KMS-11 (cell line): Measurements from ENCODE around the gene BYSL.
A peak's percentile ranks its signal among the peaks of the same experiment; 100 is the strongest.

Experiments used
- H2AFZ ChIP-seq: fragments of 200-600 bp; sonication (generic); 2 replicates; pipeline ENCODE4 v1.6.1; 2016; ENCODE audit warnings: antibody characterized with exemption, mixed run types, low read depth
- H3K27ac ChIP-seq: fragments of 200-600 bp; sonication (generic); 2 replicates; pipeline ENCODE4 v1.6.1; 2016; ENCODE audit warnings: mild to moderate bottlenecking, mixed run types
- H3K27me3 ChIP-seq: fragments of 200-600 bp; sonication (generic); 2 replicates; pipeline ENCODE4 v1.6.1; 2017; ENCODE audit warnings: mild to moderate bottlenecking, low read depth, mixed run types, moderate library complexity; ENCODE audit not compliant: insufficient read depth
- H3K36me3 ChIP-seq: fragments of 200-600 bp; sonication (generic); 2 replicates; pipeline ENCODE4 v1.6.1; 2017; ENCODE audit warnings: mild to moderate bottlenecking, mixed run types; ENCODE audit not compliant: insufficient read depth
- H3K4me1 ChIP-seq: fragments of 200-600 bp; sonication (generic); 2 replicates; pipeline ENCODE4 v1.6.1; 2016; ENCODE audit warnings: mild to moderate bottlenecking, low read depth, mixed run types; ENCODE audit not compliant: poor library complexity, severe bottlenecking
- H3K4me2 ChIP-seq: fragments of 200-600 bp; sonication (generic); 2 replicates; pipeline ENCODE4 v1.7.0; 2016; ENCODE audit warnings: mild to moderate bottlenecking, mixed run types
- H3K4me3 ChIP-seq: fragments of 200-600 bp; sonication (generic); IDR thresholded peaks from 2 replicates; pipeline ENCODE4 v1.6.1; 2017; ENCODE audit warnings: low read depth, low read length, mixed read lengths; ENCODE audit not compliant: insufficient read depth
- H3K79me2 ChIP-seq: fragments of 200-600 bp; sonication (generic); 2 replicates; pipeline ENCODE4 v1.6.1; 2016; ENCODE audit warnings: low read depth, mixed run types; ENCODE audit not compliant: insufficient read depth
- H3K9ac ChIP-seq: fragments of 200-600 bp; sonication (generic); 2 replicates; pipeline ENCODE4 v1.6.1; 2016; ENCODE audit warnings: mild to moderate bottlenecking, mixed run types
- H4K20me1 ChIP-seq: fragments of 200-600 bp; sonication (generic); 2 replicates; pipeline ENCODE4 v1.6.1; 2016; ENCODE audit warnings: mild to moderate bottlenecking, mixed run types; ENCODE audit not compliant: insufficient read depth
- TF ChIP-seq, protein P1 (sequence below): fragments of 200-600 bp; sonication (generic); conservative IDR thresholded peaks from 2 replicates; pipeline ENCODE4 v1.6.1; 2017; ENCODE audit warnings: low read depth, mild to moderate bottlenecking, antibody characterized with exemption, low read length, moderate library complexity, mixed read lengths

Gene BYSL

DNA sequence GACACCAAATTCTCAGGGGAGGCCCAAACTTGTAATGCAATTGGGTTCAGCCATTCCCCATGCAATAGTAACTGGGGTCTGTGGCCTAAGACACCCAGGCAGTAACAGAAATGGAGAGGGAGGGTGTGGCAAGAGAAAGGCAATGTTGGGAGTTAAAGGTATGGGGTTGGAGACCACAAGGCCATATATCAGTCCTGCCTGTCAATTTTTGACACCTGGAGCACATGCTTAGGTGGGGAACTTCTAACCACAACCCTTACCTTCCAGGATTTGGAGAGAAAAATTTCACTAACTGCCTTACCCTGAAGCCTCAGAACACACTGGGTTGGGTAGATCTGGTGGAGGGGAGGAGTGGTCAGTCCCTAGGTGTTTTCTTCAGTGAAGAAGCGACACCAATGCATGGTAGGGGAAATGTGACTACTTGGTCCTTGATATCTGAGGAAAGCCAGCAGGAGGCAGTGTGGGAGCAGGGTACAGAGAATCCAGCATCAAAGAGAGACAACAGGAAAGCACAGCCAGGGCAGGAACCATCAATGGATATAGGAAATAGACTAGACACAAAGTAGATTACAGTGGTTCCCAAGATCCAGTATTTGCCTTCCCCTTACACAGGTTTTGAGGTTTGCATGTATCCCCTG lies 19.3 kb upstream of the BYSL start:
- Histone ChIP-seq H3K4me2 (no peak overlapping the region), H3K79me2 (no peaks in the 10 kb centered on the region), H3K9ac (no peak overlapping the region), H4K20me1 (no peaks in the 10 kb centered on the region), H2AFZ (no peak overlapping the region), H3K27ac (no peak overlapping the region), H3K4me3 (no peak overlapping the region), H3K27me3 (no peaks in the 10 kb centered on the region), H3K36me3 (no peaks in the 10 kb centered on the region), H3K4me1 (peaks cover 9% of the 10 kb centered on the region)
- TF ChIP-seq, protein P1, sequence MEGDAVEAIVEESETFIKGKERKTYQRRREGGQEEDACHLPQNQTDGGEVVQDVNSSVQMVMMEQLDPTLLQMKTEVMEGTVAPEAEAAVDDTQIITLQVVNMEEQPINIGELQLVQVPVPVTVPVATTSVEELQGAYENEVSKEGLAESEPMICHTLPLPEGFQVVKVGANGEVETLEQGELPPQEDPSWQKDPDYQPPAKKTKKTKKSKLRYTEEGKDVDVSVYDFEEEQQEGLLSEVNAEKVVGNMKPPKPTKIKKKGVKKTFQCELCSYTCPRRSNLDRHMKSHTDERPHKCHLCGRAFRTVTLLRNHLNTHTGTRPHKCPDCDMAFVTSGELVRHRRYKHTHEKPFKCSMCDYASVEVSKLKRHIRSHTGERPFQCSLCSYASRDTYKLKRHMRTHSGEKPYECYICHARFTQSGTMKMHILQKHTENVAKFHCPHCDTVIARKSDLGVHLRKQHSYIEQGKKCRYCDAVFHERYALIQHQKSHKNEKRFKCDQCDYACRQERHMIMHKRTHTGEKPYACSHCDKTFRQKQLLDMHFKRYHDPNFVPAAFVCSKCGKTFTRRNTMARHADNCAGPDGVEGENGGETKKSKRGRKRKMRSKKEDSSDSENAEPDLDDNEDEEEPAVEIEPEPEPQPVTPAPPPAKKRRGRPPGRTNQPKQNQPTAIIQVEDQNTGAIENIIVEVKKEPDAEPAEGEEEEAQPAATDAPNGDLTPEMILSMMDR: peak; percentile 43; the same call in 1 of the 2 replicates

DNA sequence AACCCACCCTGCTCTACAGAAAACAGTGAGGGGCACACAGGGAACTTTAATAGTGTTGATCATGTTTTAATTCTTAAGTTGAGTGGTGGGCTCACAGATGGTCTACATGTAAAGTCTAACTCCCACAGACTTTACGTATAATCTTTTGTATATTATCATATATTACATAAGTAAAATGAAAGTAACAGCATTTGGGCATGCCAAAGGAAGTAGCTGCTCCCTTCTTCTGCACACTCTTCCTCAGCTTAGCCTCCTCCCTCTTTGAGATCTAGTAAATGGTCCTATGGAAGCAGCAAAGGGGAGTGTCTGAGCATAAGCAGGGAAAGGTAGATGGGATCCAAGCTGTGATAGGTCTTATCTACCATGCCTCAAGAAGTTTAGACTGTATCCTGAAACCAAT lies 11.6 kb upstream of the BYSL start:
- Histone ChIP-seq H2AFZ (no peak overlapping the region), H3K27me3 (no peaks in the 10 kb centered on the region), H4K20me1 (no peaks in the 10 kb centered on the region), H3K4me3 (no peak overlapping the region), H3K27ac (no peak overlapping the region), H3K4me2 (no peak overlapping the region), H3K4me1 (no peaks in the 10 kb centered on the region), H3K36me3 (no peaks in the 10 kb centered on the region), H3K79me2 (no peaks in the 10 kb centered on the region), H3K9ac (no peak overlapping the region)
- TF ChIP-seq, protein P1: no peak

DNA sequence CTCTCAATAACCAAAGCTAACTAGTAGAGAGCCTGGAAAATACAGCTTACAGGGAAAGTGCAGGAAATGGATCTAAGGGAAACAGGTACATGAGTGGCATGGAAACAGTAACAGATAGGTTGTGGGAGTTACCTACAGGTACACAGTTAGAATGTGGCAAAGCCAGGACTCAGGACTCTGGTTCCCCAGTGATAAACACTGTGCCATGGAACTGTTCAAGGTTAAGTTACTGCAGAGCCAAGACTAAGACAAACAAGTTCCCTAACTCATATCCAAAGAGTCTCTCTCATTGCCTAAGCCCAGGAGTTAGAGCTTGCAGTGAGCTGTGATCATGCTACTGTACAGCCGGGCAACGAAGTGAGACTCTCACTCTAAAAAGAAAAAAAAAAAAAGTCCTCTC lies 7.0 kb upstream of the BYSL start:
- H3K27me3 ChIP-seq: no peaks in the 10 kb centered on the region
- H3K4me2 ChIP-seq: no peak overlapping the region
- no peak overlapping the region for H3K4me3 ChIP-seq
- no peaks in the 10 kb centered on the region for H3K36me3 ChIP-seq
- H4K20me1 ChIP-seq: no peaks in the 10 kb centered on the region
- TF ChIP-seq, protein P1: no peak
- no peak overlapping the region for H2AFZ ChIP-seq
- peaks cover 4% of the 10 kb centered on the region for H3K79me2 ChIP-seq
- no peak overlapping the region for H3K9ac ChIP-seq
- no peak overlapping the region for H3K27ac ChIP-seq
- H3K4me1 ChIP-seq: peaks cover 19% of the 10 kb centered on the region

DNA sequence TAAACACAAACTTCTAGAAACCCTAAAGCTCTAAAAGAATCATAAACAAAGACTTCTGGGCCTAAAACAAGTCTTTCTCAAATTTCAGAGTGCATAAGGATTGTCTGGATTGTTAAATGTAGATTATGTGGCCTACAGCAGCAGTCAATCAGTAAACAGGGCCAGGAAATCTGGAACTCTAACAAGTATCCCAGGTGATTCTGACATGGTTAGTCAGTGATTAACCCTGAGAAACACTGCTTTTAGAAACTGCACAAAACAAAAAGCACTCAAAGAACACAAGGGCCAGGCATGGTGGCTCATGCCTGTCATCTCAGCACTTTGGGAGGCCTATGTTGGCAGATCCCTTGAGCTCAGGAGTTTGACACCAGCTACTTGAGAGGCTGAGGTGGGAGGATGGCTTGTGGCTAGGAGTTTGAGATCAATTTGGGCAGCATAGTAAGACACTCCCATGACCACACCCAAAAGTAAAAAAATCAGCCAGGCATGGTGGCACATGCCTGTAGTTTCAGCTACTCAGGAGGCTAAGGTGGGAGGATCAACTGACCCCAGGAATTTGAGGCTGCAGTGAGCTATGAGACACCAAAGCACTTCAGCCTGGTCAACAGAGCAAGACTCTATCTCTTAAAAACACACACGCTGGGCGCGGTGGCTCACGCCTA lies 6.3 kb upstream of the BYSL start:
- Histone ChIP-seq H2AFZ (no peak overlapping the region), H4K20me1 (no peaks in the 10 kb centered on the region), H3K9ac (no peak overlapping the region), H3K36me3 (no peaks in the 10 kb centered on the region), H3K4me1 (peaks cover 25% of the 10 kb centered on the region), H3K27me3 (no peaks in the 10 kb centered on the region), H3K79me2 (peaks cover 11% of the 10 kb centered on the region), H3K4me3 (no peak overlapping the region), H3K27ac (no peak overlapping the region), H3K4me2 (no peak overlapping the region)
- TF ChIP-seq, protein P1: no peak
